Measurements from ENCODE around the gene CLCNKB. TPM values are rescaled to one million over a fixed set of nuclear protein-coding genes. Genes with fewer than 3 reads are reported as not detected.

CLCNKB gene
- total and polyA plus RNA-seq, 2 of the 4 experiments (the other 2 are of a cell fraction) = 0.09 TPM; not detected in 1

GRCh38 chr1:16015960-16016901 lies 27.4 kb upstream of the CLCNKB start:
- Histone ChIP-seq H3K9me3 (ENCODE audit: control insufficient read depth, insufficient read depth, low read length) (no peaks in the 10 kb centered on the region), H3K14ac (replicated peaks; ENCODE audit: low read depth, low read length) (no peak overlapping the region), H4K8ac (ENCODE audit: low read depth in 2 of 2, low read length in 2 of 2) (no peak overlapping the region), H3K18ac (ENCODE audit: low read depth, low read length) (no peak overlapping the region), H2AK9ac (replicated peaks; ENCODE audit: low read depth, low read length, poor library complexity) (no peak overlapping the region), H2AFZ (replicated peaks; ENCODE audit: low read length, poor library complexity) (peak overlapping the region; percentile 52), H3K36me3 (ENCODE audit: control insufficient read depth, insufficient read depth, low read length) (no peaks in the 10 kb centered on the region), H4K91ac (ENCODE audit: insufficient read depth, low read depth, low read length) (no peak overlapping the region), H4K5ac (ENCODE audit: low read depth, low read length) (no peak overlapping the region), H3K23ac (ENCODE audit: low read depth, low read length) (no peak overlapping the region), H2AK5ac (ENCODE audit: low read depth, low read length) (0 out of 2 replicates have a peak overlapping the region, but pooled peaks have one; percentile 48), H2BK15ac (ENCODE audit: low read depth, low read length) (no peak overlapping the region), H3K9ac (ENCODE audit: low read depth, low read length) (no peak overlapping the region), H3K4ac (ENCODE audit: low read depth, low read length) (peak overlapping the region; percentile 12; the same call in 1 of the 2 replicates), H3K4me2 (ENCODE audit: low read depth, low read length) (no peak overlapping the region), H2BK20ac (ENCODE audit: low read depth, low read length) (no peak overlapping the region), H3K4me1 (ENCODE audit: control insufficient read depth, insufficient read depth, low read length) (peaks cover 31% of the 10 kb centered on the region), H2BK5ac (ENCODE audit: low read depth, low read length, poor library complexity, severe bottlenecking) (no peak overlapping the region), H3K27me3 (ENCODE audit: control insufficient read depth, insufficient read depth, low read length) (no peaks in the 10 kb centered on the region), H3K56ac (ENCODE audit: extremely low read depth, insufficient read depth, low read length) (no peak overlapping the region), H3K4me3 (ENCODE audit: insufficient read depth, low read depth, low read length) (no peak overlapping the region), H3K79me1 (ENCODE audit: low read depth in 1 of 2, low read length in 2 of 2) (no peaks in the 10 kb centered on the region), H4K20me1 (ENCODE audit: insufficient read depth, low read length) (no peaks in the 10 kb centered on the region), H3K27ac (ENCODE audit: insufficient read depth, low read length) (no peak overlapping the region), H2BK120ac (ENCODE audit: low read depth, low read length) (no peak overlapping the region), H3K9me1 (ENCODE audit: insufficient read depth, low read length) (peaks cover 3% of the 10 kb centered on the region)
- in situ Hi-C loops (cut with MboI; ENCODE audit: low sequenced_read_pairs) (no loop called here), dilution Hi-C loops (cut with HindIII; ENCODE audit: low sequenced_read_pairs, unreplicated experiment) (no loop called here), intact Hi-C loops (cut with micrococcal nuclease) (no loop called here)
- 82% methylated on average over 2 of the region's 23 CpGs; no CpG with 5 or more reads in 1 of the 2 experiments for WGBS, 2 experiments (ENCODE audit: extremely low coverage in 2 of 2, insufficient read length in 1 of 2)
- ATAC-seq (ENCODE audit: low read depth) (no peak), DNase-seq (no peak)
- POLR2A ChIA-PET (ENCODE audit: unreplicated experiment) = no interaction called here
- TF ChIP-seq, protein P1, sequence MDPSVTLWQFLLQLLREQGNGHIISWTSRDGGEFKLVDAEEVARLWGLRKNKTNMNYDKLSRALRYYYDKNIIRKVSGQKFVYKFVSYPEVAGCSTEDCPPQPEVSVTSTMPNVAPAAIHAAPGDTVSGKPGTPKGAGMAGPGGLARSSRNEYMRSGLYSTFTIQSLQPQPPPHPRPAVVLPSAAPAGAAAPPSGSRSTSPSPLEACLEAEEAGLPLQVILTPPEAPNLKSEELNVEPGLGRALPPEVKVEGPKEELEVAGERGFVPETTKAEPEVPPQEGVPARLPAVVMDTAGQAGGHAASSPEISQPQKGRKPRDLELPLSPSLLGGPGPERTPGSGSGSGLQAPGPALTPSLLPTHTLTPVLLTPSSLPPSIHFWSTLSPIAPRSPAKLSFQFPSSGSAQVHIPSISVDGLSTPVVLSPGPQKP (IDR thresholded peaks at IDR 0.05; ENCODE audit: borderline replicate concordance, low read depth, low read length) = no peak
- 0 out of 2 replicates have a peak, but pooled peaks have one; percentile 24 for TF ChIP-seq BHLHE40 (IDR thresholded peaks at IDR 0.05; ENCODE audit: low read depth, low read length)
- no TSS peak for BruUV-seq (replicated peaks)
- CTCF ChIA-PET = no interaction called here
